ENCODE data around the gene DYSF.
"Not testable (repeated sequence)": the region's sequence is repeated elsewhere in the genome, so short reads cannot be mapped to it uniquely, and the experiment has no call there.

The DYSF gene

DNA sequence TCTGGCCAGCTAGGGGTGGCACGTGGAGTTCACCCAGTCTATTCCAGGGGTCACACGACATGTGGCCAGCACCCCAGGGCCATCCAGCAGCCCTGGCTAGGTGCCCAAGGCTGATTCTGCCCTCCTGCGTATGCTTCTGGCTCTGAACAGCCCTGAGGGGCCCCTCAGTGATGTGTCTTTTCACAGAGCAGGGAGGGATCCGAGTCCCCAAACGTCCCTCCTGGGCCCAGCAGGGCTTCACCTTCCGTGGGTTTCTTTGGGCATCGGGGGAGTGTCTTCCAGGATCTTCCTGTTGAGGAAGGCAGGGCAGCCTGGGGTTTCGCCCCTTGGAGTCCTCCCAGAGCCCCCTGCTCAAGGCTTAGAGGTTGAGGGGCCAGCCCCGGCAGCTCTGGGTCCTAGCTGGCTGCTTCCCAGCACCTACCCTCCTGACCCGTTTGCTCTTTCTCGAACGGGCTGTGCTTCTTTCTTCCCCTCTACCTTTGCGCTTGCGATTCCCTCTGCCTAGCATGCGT lies 165.9 kb downstream of the DYSF start:
- DNase-seq, result no peak

- DNase-seq, result no peak
Measured at GRCh38 chr2:71620116-71620515, 166.8 kb downstream of the DYSF start.

GRCh38 chr2:71620851-71621251 lies 167.5 kb downstream of the DYSF start:
- DNase-seq, result no peak

GRCh38 chr2:71629273-71629672 lies 175.9 kb downstream of the DYSF start:
- no peak for DNase-seq

- no peak for DNase-seq
Measured at GRCh38 chr2:71629771-71630453, 176.6 kb downstream of the DYSF start.

GRCh38 chr2:71630454-71631328 lies 177.3 kb downstream of the DYSF start:
- DNase-seq, result no peak

GRCh38 chr2:71631411-71631931 lies 178.1 kb downstream of the DYSF start:
- DNase-seq, result no peak

GRCh38 chr2:71633086-71633485 lies 179.7 kb downstream of the DYSF start:
- no peak for DNase-seq

DNA sequence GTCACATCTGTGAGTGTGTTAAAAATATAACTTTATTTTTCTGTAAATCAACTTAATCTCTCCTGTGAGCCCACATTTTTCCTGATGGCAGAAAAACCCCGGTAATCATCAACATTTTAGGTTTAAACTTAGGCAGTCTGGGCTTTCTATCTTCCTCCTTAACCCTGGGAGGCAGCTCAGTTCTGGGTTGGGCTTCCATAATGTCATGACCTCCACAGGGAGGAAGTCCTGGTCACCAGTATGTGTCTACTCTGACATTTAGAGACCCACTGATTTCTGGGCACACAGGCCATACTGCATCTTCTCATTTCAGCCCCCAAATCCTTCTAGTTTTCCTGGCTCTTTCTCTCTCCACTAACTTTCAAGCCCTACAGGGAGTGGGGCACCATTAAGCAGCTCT lies 181.2 kb downstream of the DYSF start:
- no peak for DNase-seq

DNA sequence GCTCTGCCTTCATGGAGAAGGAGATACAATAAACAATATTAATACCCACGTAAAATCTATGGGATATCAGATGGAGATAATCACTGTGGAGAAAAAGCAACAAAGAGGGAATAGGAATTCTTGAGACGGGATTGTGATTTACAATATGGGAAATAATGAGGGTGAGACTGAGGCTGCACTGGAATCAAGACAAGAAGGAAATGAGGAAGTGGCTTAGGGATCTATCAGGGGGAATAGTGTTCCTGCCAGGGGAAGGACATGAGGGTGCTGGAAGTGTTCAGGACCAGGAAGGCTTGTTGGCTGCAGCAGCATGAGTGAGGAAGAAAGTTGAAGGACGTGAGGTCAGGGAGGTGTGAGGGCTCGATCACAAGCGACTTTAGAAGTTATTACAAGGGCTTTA lies 182.4 kb downstream of the DYSF start:
- no peak for DNase-seq

GRCh38 chr2:71637168-71637567 lies 183.8 kb downstream of the DYSF start:
- DNase-seq, result no peak

DNA sequence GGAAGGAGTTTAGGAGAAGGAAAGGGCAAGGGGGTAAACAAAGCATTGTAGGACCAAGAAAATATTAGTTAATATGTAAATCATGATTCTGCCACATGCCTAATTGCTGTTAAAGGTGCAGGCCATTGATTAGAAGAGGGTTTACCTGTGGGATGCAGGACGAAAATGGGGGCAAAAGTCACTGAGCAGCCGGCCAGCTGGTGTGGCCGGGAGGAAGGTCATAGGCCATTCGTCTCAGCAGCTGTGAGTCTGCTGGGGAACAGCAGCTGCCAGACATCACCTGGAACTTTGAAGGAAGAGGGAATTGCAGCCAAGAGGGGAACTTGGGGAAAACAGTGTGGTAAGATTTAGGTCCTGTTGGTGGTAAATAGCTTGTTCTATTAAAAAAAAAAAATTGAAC lies 184.4 kb downstream of the DYSF start:
- DNase-seq, result no peak

DNA sequence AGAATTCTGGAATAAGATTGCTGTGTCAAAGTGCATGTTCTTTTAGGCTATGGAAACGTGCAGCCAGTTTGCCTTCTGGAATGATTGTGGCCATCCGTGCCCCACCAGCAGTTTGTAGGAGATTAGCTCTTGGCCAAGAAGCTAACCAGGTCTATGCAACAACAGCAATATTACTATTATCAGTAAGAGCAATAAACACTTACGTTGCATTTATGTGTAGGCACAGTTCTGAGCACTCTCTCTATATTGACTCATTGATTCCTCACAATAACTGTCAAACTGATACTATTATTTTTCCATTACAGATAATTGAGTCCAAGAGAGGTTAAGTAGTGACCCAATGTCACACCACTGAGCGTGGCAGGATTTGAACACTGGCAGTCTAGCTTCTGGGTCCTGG lies 186.4 kb downstream of the DYSF start:
- DNase-seq, result no peak

DNA sequence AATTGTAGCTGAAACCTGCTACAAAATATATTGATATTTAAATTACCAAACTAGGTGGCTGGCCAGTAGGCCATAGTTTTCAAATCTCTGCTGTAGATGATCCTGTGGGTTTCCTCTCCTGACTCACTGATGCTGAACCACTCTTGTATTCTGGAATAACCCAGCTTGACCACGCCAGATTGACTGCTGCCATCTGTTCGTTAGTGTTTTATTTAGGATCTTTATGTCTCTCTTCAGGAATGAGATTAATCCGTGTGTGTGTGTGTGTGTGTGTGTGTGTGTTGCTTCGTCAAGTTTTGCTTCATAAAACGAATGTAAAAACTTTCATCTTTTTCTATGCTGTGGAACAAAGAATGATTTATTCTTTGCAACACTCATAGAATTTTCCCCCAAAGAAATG lies 187.1 kb downstream of the DYSF start:
- no peak for DNase-seq

- DNase-seq, result no peak
Measured at GRCh38 chr2:71643674-71644357, 190.5 kb downstream of the DYSF start.

DNA sequence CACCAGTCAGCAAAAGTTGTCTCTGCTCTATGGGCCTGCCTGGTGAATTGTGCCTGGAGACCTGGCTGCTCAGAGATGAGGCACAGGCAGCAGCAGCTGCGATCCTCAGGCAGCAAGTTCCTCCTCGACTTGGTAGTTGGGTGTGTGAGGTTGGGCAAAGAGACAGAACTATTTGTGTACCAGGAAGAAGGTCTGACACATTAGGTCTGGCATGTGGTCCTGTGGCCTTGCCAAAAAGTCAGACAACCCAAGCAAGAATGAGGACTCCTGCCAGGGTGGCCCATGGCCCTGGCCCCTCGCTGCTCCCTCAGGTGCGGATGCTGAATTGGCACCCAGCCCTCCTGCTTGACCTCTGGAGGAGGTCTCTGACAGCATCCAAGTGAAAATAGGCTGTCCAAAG lies 192.7 kb downstream of the DYSF start:
- DNase-seq, result no peak

GRCh38 chr2:71647356-71647755 lies 194.0 kb downstream of the DYSF start:
- no peak for DNase-seq

DNA sequence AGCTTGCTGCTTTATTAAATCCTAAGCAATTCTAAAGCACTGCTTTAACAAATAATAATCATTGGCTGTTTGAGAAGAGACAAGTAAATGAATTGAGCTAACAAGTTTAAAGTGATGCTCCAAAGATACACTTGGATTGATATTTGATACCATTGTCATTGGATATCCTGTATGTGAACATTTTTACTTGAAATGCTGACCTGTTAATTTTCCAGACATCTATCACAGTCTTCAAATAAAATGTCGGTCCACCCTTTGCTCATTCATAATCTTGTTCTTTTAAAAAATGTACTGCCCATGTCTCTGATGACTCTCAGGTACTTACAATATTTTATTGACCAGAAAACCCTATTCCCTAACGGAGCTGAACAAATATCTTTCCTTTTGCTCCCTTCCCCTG lies 202.1 kb downstream of the DYSF start:
- no peak for DNase-seq

- not testable (repeated sequence) for DNase-seq
Measured at GRCh38 chr2:71658256-71658655, 204.9 kb downstream of the DYSF start.

- DNase-seq, result no peak
Measured at GRCh38 chr2:71658771-71659170, 205.4 kb downstream of the DYSF start.

- DNase-seq, result no peak
Measured at GRCh38 chr2:71659868-71660518, 206.6 kb downstream of the DYSF start.

GRCh38 chr2:71661782-71662181 lies 208.4 kb downstream of the DYSF start:
- no peak for DNase-seq
